Ovary (tissue), 9 donors: ENCODE data around the gene SNRK. TPM values are rescaled to one million over a fixed set of nuclear protein-coding genes. Genes with fewer than 3 reads are reported as not detected.

Source experiments
- DNase-seq, 5 donors: peaks; one replicate each; pipeline ENCODE4 v3.0.0-alpha.2; 2019 to 2020
- H3K27ac ChIP-seq, 2 donors: fragments of 200-600 bp; one replicate each; pipeline versions ENCODE4 v1.5.1 to v1.8.0; 2019 to 2022
- H3K27me3 ChIP-seq: fragments of 200-600 bp; one replicate; pipeline ENCODE4 v1.8.0; 2022
- H3K36me3 ChIP-seq: fragments of 200-600 bp; sonication (generic); one replicate; pipeline ENCODE4 v1.5.1; 2019
- H3K4me1 ChIP-seq: one replicate; pipeline ENCODE4 v1.8.1; 2013; ENCODE audit warnings: mild to moderate bottlenecking, moderate library complexity; ENCODE audit not compliant: insufficient read depth
- H3K4me3 ChIP-seq: fragments of 200-600 bp; sonication (generic); one replicate; pipeline ENCODE4 v1.5.1; 2017
- H3K9me3 ChIP-seq, 2 donors: fragments of 200-600 bp in 1 of 2; sonication (generic) in 1 of 2; one replicate each; pipeline versions ENCODE4 v1.5.1 to v1.8.1; 2013 to 2019; ENCODE audit warnings: mild to moderate bottlenecking in 1 of 2, moderate library complexity in 1 of 2
- CTCF ChIP-seq, 3 donors: fragments of 450-650 bp in 2 of 3; fragments of 200-600 bp in 1 of 3; IDR thresholded peaks; one replicate each; pipeline versions ENCODE4 v1.5.1 to v1.8.0; 2016 to 2022; ENCODE audit warnings: antibody characterized with exemption in 3 of 3, mild to moderate bottlenecking in 1 of 3
- EP300 ChIP-seq: sonication (generic); formaldehyde crosslinking; IDR thresholded peaks from one replicate; pipeline ENCODE4 v1.6.1; 2017; ENCODE audit warnings: antibody characterized with exemption
- POLR2A ChIP-seq: fragments of 450-650 bp; IDR thresholded peaks from one replicate; pipeline ENCODE4 v1.6.1; 2017; ENCODE audit warnings: antibody characterized with exemption, mild to moderate bottlenecking, moderate library complexity
- WGBS, 3 donors: extraction: QIAGEN DNeasy Blood & Tissue Kit in 1 of 3; methylation state at CpG; one replicate each; pipeline versions ENCODE4 v1.1.5 to v1.1.7; 2013 to 2017; 5-methylcytosine and 5-hydroxymethylcytosine counted together
- intact Hi-C, 4 donors: fragments of 100-400 bp; cut with DNase I; formaldehyde crosslinking; loops; one replicate each; pipeline versions ENCODE4 v1.11.0 to v1.15.1; 2022 to 2023
- polyA plus RNA-seq, 2 donors: library from polyadenylated mRNA; stranded (reverse); fragments of 200-250 nt in 1 of 2; fragments of 350-450 nt in 1 of 2; fragmentation: Illumina TruSeq in 1 of 2; extraction: RNeasy Lipid Tissue Mini Kit (QIAGEN cat#74804) in 1 of 2; gene quantifications; one replicate each; pipeline ENCODE4 v1.2.3, GENCODE V29; 2013 to 2014
- total RNA-seq, 7 donors: library from RNA; depleted of rRNA in 2 of 7; stranded (reverse); fragments of >200 nt in 2 of 7; fragmentation: NEBNext Ultra II Directional in 3 of 7; extraction: Animal tissue kit (Norgen Biotek cat#: 25700) in 3 of 7; gene quantifications; one replicate each; pipeline versions ENCODE4 v1.1.0 to v1.2.4, GENCODE V29; 2016 to 2023
- donor health status: DM: no; HTN: no; CAD: no; lungs with moderate emphysema.
- donor health status: DM: no; HTN: no; CAD: no.
- donor health status: Bipolar disorder and iron deficiency.
- donor health status: DM: yes; HTN: yes; CAD: no.
- donor health status: DM: no; HTN: no; CAD: no.
- donor health status: DM: yes; HTN: yes; CAD: no.

Gene SNRK
- total and polyA plus RNA-seq, 9 donors, result 19.0 to 52.1 (median 28.9) TPM

- Histone ChIP-seq H3K9me3 (no peaks in the 10 kb centered on the region), H3K36me3 (no peaks in the 10 kb centered on the region), H3K27me3 (no peaks in the 10 kb centered on the region), H3K4me1 (no peaks in the 10 kb centered on the region), H3K4me3 (no peak overlapping the region), H3K27ac (no peak overlapping the region)
- TF ChIP-seq EP300, result no peak
- intact Hi-C loops, result no loop called here
- no peak for DNase-seq
Measured at GRCh38 chr3:43244694-43245093, 41.6 kb upstream of the SNRK start.

GRCh38 chr3:43246976-43247375 is 39.4 kb upstream of the SNRK start:
- H3K4me3 ChIP-seq, result no peak overlapping the region
- no peaks in the 10 kb centered on the region for H3K9me3 ChIP-seq
- H3K36me3 ChIP-seq, result no peaks in the 10 kb centered on the region
- no peak for TF ChIP-seq POLR2A
- no peak for TF ChIP-seq CTCF (IDR thresholded peaks at IDR 0.05)
- no peak for TF ChIP-seq EP300
- 45 to 51% (median 48%) methylated on average over 2 of the region's 2 CpGs for WGBS, 3 donors
- DNase-seq, result no peak
- intact Hi-C loops, result no loop called here
- no peaks in the 10 kb centered on the region for H3K27me3 ChIP-seq
- no peak overlapping the region for H3K27ac ChIP-seq
- no peaks in the 10 kb centered on the region for H3K4me1 ChIP-seq

GRCh38 chr3:43247561-43248184 is 38.7 kb upstream of the SNRK start:
- no peak for TF ChIP-seq EP300
- no peak for TF ChIP-seq POLR2A
- TF ChIP-seq CTCF (IDR thresholded peaks at IDR 0.05), result no peak
- 54 to 66% (median 61%) methylated on average over 3 of the region's 3 CpGs for WGBS, 3 donors
- no peaks in the 10 kb centered on the region for H3K36me3 ChIP-seq
- H3K9me3 ChIP-seq, result no peaks in the 10 kb centered on the region
- no peaks in the 10 kb centered on the region for H3K4me1 ChIP-seq
- DNase-seq, result no peak
- intact Hi-C loops, result no loop called here
- H3K27ac ChIP-seq, result no peak overlapping the region
- no peak overlapping the region for H3K4me3 ChIP-seq
- H3K27me3 ChIP-seq, result no peaks in the 10 kb centered on the region

GRCh38 chr3:43248185-43248583 is 38.2 kb upstream of the SNRK start:
- no peaks in the 10 kb centered on the region for H3K27me3 ChIP-seq
- H3K4me1 ChIP-seq, result no peaks in the 10 kb centered on the region
- no peak for TF ChIP-seq POLR2A
- TF ChIP-seq EP300, result no peak
- TF ChIP-seq CTCF (IDR thresholded peaks at IDR 0.05), result no peak
- no peaks in the 10 kb centered on the region for H3K9me3 ChIP-seq
- no peak overlapping the region for H3K4me3 ChIP-seq
- DNase-seq, result no peak
- H3K36me3 ChIP-seq, result no peaks in the 10 kb centered on the region
- WGBS, 3 donors, result 66 to 70% (median 68%) methylated on average over 2 of the region's 2 CpGs
- intact Hi-C loops, result no loop called here
- H3K27ac ChIP-seq, result no peak overlapping the region

- Histone ChIP-seq H3K27ac (no peak overlapping the region), H3K36me3 (no peaks in the 10 kb centered on the region), H3K4me1 (no peaks in the 10 kb centered on the region), H3K27me3 (no peaks in the 10 kb centered on the region), H3K4me3 (no peak overlapping the region), H3K9me3 (no peaks in the 10 kb centered on the region)
- WGBS, 3 donors, result 40 to 60% (median 47%) methylated on average over 2 of the region's 2 CpGs
- no peak for TF ChIP-seq CTCF (IDR thresholded peaks at IDR 0.05)
- no peak for TF ChIP-seq POLR2A
- no peak for TF ChIP-seq EP300
- no peak for DNase-seq
- intact Hi-C loops, result no loop called here
Measured at GRCh38 chr3:43248973-43249372, 37.4 kb upstream of the SNRK start.
